Neutrophil (primary cell): ENCODE data around the gene TNRC6C.

Experiments used
- H3K27ac ChIP-seq: fragments of 200-600 bp; sonication (generic); 2 replicates; pipeline ENCODE4 v1.5.1; 2016; ENCODE audit warnings: mild to moderate bottlenecking, moderate library complexity
- H3K27me3 ChIP-seq: fragments of 200-600 bp; sonication (generic); 2 replicates; pipeline ENCODE4 v1.6.0; 2016; ENCODE audit warnings: mild to moderate bottlenecking
- H3K36me3 ChIP-seq: fragments of 200-600 bp; sonication (generic); 2 replicates; pipeline ENCODE4 v1.5.1; 2017
- H3K4me1 ChIP-seq, 2 experiments: fragments of 200-600 bp in 1 of 2; sonication (generic) in 1 of 2; 1 replicate in 1 of 2; 2 replicates in 1 of 2; pipeline versions ENCODE4 v1.5.1 to v1.6.1; 2013 to 2016; ENCODE audit warnings: low read depth in 1 of 2, low read length in 1 of 2, mild to moderate bottlenecking in 1 of 2, moderate library complexity in 1 of 2; ENCODE audit not compliant: control insufficient read depth in 1 of 2, insufficient read depth in 1 of 2
- H3K4me3 ChIP-seq, 2 experiments: fragments of 200-600 bp in 1 of 2; sonication (generic) in 1 of 2; 1 replicate in 1 of 2; 2 replicates in 1 of 2; pipeline ENCODE4 v1.5.1; 2013 to 2016; ENCODE audit warnings: low read depth in 1 of 2, low read length in 1 of 2, mild to moderate bottlenecking in 1 of 2, moderate library complexity in 1 of 2
- H3K9me3 ChIP-seq: fragments of 200-600 bp; sonication (generic); 2 replicates; pipeline ENCODE4 v1.5.1; 2016
- CTCF ChIP-seq: fragments of 200-600 bp; sonication (generic); IDR thresholded peaks from 2 replicates; pipeline ENCODE4 v1.5.1; 2016; ENCODE audit warnings: antibody characterized with exemption

The TNRC6C gene

GRCh38 chr17:78002166-78002565, 43.7 kb downstream of the TNRC6C start:
- H3K27me3 ChIP-seq: no peaks in the 10 kb centered on the region
- H3K27ac ChIP-seq: no peak overlapping the region
- peaks cover 10 to 11% of the 10 kb centered on the region in 2 experiments for H3K4me1 ChIP-seq
- H3K4me3 ChIP-seq: no peak overlapping the region
- peaks cover 6% of the 10 kb centered on the region for H3K36me3 ChIP-seq
- H3K9me3 ChIP-seq: no peaks in the 10 kb centered on the region
- no peak for TF ChIP-seq CTCF

GRCh38 chr17:78005452-78006171, 47.1 kb downstream of the TNRC6C start:
- H3K27me3 ChIP-seq: no peaks in the 10 kb centered on the region
- no peak for TF ChIP-seq CTCF
- peaks cover under 1 to 5% of the 10 kb centered on the region in 2 experiments for H3K4me1 ChIP-seq
- no peaks in the 10 kb centered on the region for H3K9me3 ChIP-seq
- peak overlapping the region; percentile 24 for H3K27ac ChIP-seq
- no peak overlapping the region for H3K4me3 ChIP-seq
- H3K36me3 ChIP-seq: peaks cover 13% of the 10 kb centered on the region

GRCh38 chr17:78006338-78006737, 47.8 kb downstream of the TNRC6C start:
- TF ChIP-seq CTCF: no peak
- Histone ChIP-seq H3K36me3 (peaks cover 13% of the 10 kb centered on the region), H3K9me3 (no peaks in the 10 kb centered on the region), H3K4me3 (no peak overlapping the region), H3K4me1 (peaks cover 3 to 9% of the 10 kb centered on the region in 2 experiments), H3K27me3 (no peaks in the 10 kb centered on the region), H3K27ac (peak overlapping the region; percentile 24)

- H3K27me3 ChIP-seq: no peaks in the 10 kb centered on the region
- H3K27ac ChIP-seq: no peak overlapping the region
- peaks cover 3 to 9% of the 10 kb centered on the region in 2 experiments for H3K4me1 ChIP-seq
- H3K9me3 ChIP-seq: no peaks in the 10 kb centered on the region
- no peak for TF ChIP-seq CTCF
- peaks cover 22% of the 10 kb centered on the region for H3K36me3 ChIP-seq
- no peak overlapping the region for H3K4me3 ChIP-seq
Measured at GRCh38 chr17:78007647-78008046, 49.1 kb downstream of the TNRC6C start.

- H3K36me3 ChIP-seq: peaks cover 26% of the 10 kb centered on the region
- no peak for TF ChIP-seq CTCF
- H3K27ac ChIP-seq: no peak overlapping the region
- H3K9me3 ChIP-seq: no peaks in the 10 kb centered on the region
- H3K4me3 ChIP-seq: no peak overlapping the region
- no peaks in the 10 kb centered on the region for H3K27me3 ChIP-seq
- peaks cover 3 to 9% of the 10 kb centered on the region in 2 experiments for H3K4me1 ChIP-seq
Measured at GRCh38 chr17:78010759-78011158, 52.3 kb downstream of the TNRC6C start.
